Left lung (tissue), 10 donors: ENCODE results near the gene ADGRG3. TPM values are rescaled to one million over a fixed set of nuclear protein-coding genes. Genes with fewer than 3 reads are reported as not detected.
A peak's percentile ranks its signal among the peaks of the same experiment; 100 is the strongest.

Source experiments
- ATAC-seq: fragments of 200-7000 bp; cut with Tn5 transposase; one replicate; pipeline ENCODE4 v1.9.1; 2020; ENCODE audit warnings: moderate library complexity
- DNase-seq, 4 donors: peaks; one replicate each; pipeline ENCODE4 v3.0.0-alpha.2; 2013 to 2020
- H3K27ac ChIP-seq, 2 donors: fragments of 200-600 bp; sonication (generic) in 1 of 2; one replicate each; pipeline versions ENCODE4 v1.5.0 to v1.8.0; 2020 to 2021
- H3K27me3 ChIP-seq, 2 donors: fragments of 200-600 bp; sonication (generic) in 1 of 2; one replicate each; pipeline versions ENCODE4 v1.5.0 to v1.8.0; 2020 to 2021
- H3K36me3 ChIP-seq, 2 donors: fragments of 200-600 bp; sonication (generic) in 1 of 2; one replicate each; pipeline versions ENCODE4 v1.5.0 to v1.8.0; 2020 to 2021
- H3K4me1 ChIP-seq, 2 donors: fragments of 200-600 bp; one replicate each; pipeline ENCODE4 v1.8.0; 2021
- H3K4me3 ChIP-seq, 2 donors: fragments of 200-600 bp; sonication (generic) in 1 of 2; one replicate each; pipeline versions ENCODE4 v1.5.0 to v1.8.0; 2020 to 2021; ENCODE audit warnings: mild to moderate bottlenecking in 1 of 2
- H3K9me3 ChIP-seq, 2 donors: fragments of 200-600 bp; sonication (generic) in 1 of 2; one replicate each; pipeline versions ENCODE4 v1.5.0 to v1.8.0; 2020 to 2021
- CTCF ChIP-seq, 2 donors: fragments of 200-600 bp; sonication (generic) in 1 of 2; IDR thresholded peaks; one replicate each; pipeline versions ENCODE4 v1.5.0 to v1.8.0; 2021; ENCODE audit warnings: antibody characterized with exemption in 2 of 2
- intact Hi-C, 2 donors: fragments of 100-400 bp; cut with DNase I; formaldehyde crosslinking; loops; one replicate each; pipeline versions ENCODE4 v1.11.2 to v1.14.2; 2022
- polyA plus RNA-seq, 6 donors: library from polyadenylated mRNA; unstranded; fragments of 120-200 nt; gene quantifications; one replicate each; pipeline ENCODE4 v1.2.1, GENCODE V29; 2013; ENCODE audit not compliant: insufficient read length in 6 of 6
- total RNA-seq, 2 donors: library from RNA; stranded (reverse); fragmentation: NEBNext Ultra II Directional; extraction: Animal tissue kit (Norgen Biotek cat#: 25700); gene quantifications; one replicate each; pipeline ENCODE4 v1.2.1, GENCODE V29; 2021
- donor health status: DM: no; HTN: yes; CAD: no.
- donor health status: DM: no; HTN: no; CAD: no.

The ADGRG3 gene
- total and polyA plus RNA-seq, 8 donors, result 0.70 to 29.8 (median 1.1) TPM

DNA sequence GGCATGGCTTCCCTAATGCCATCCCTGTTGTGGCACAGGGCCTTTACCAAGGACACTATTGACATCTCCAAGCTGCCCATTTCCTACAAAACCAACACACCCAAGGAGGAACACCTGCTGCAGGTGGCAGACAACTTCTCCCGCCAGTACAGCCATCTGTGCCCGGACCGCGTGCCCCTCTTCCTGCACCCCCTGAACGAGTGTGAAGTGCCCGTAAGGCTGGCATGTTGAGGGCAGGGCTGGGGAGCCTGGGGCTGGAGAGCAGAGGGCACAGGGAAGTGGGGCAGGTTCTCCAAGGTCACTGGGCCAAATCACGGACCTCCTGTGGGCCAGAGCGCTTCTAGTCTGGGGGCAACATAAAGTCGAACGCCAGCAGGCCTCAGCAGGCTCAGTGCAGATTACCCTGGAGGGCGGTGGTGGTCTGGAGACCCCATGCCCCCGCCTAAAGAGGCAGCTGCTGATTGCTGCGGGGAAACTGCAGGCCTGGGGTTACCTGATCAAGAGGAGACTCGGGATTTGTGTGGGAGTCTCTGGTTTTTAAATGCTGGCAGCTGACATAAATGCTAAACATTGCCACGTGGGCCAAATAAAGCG, 30.8 kb downstream of the ADGRG3 start:
- Histone ChIP-seq H3K4me3 (no peak overlapping the region), H3K27me3 (no peaks in the 10 kb centered on the region), H3K4me1 (peaks cover 0 to 5% of the 10 kb centered on the region in 2 donors), H3K27ac (no peak overlapping the region), H3K36me3 (no peaks in the 10 kb centered on the region), H3K9me3 (no peaks in the 10 kb centered on the region)
- no peak for ATAC-seq
- intact Hi-C loops, result no loop called here
- no peak for DNase-seq
- TF ChIP-seq CTCF (IDR thresholded peaks at IDR 0.05), result no peak

GRCh38 chr16:57699481-57699880, 31.4 kb downstream of the ADGRG3 start:
- Histone ChIP-seq H3K9me3 (no peaks in the 10 kb centered on the region), H3K36me3 (no peaks in the 10 kb centered on the region), H3K4me3 (no peak overlapping the region), H3K27ac (no peak overlapping the region), H3K27me3 (no peaks in the 10 kb centered on the region), H3K4me1 (peaks cover 0 to 5% of the 10 kb centered on the region in 2 donors)
- TF ChIP-seq CTCF (IDR thresholded peaks at IDR 0.05), result no peak
- ATAC-seq (no peak), DNase-seq (no peak)
- intact Hi-C loops, result no loop called here

DNA sequence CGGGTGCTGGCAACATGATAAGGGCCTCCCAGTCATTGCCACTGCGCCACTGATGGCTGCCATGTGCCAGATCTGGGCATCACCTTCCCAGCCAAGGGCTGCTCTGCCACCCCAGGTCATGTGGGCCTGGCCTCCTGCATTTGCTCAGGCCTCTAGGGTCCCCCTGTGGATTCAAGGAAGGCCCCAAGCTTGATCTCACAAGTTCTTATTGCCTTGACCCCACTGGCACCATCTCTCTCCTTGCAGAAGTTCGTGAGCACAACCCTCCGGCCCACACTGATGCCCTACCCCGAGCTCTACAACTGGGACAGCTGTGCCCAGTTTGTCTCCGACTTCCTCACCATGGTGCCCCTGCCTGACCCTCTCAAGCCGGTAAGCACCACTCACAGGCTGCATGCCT, 31.8 kb downstream of the ADGRG3 start:
- Histone ChIP-seq H3K36me3 (no peaks in the 10 kb centered on the region), H3K4me1 (peaks cover 0 to 5% of the 10 kb centered on the region in 2 donors), H3K27ac (no peak overlapping the region), H3K9me3 (no peaks in the 10 kb centered on the region), H3K27me3 (no peaks in the 10 kb centered on the region), H3K4me3 (no peak overlapping the region)
- DNase-seq (no peak), ATAC-seq (no peak)
- intact Hi-C loops, result no loop called here
- TF ChIP-seq CTCF (IDR thresholded peaks at IDR 0.05), result no peak

- DNase-seq (peak in 1 of 4 donors; percentile 31), ATAC-seq (peak; percentile 26)
- no peak for TF ChIP-seq CTCF (IDR thresholded peaks at IDR 0.05)
- intact Hi-C loops, result no loop called here
- H3K4me3 ChIP-seq, result no peak overlapping the region
- no peak overlapping the region for H3K27ac ChIP-seq
- no peaks in the 10 kb centered on the region for H3K36me3 ChIP-seq
- no peaks in the 10 kb centered on the region for H3K4me1 ChIP-seq
- H3K9me3 ChIP-seq, result no peaks in the 10 kb centered on the region
- no peaks in the 10 kb centered on the region for H3K27me3 ChIP-seq
These were observed 32.9 kb downstream of the ADGRG3 start for GRCh38 chr16:57700781-57701551.

- TF ChIP-seq CTCF (IDR thresholded peaks at IDR 0.05), result no peak
- no peaks in the 10 kb centered on the region for H3K4me1 ChIP-seq
- DNase-seq, result no peak
- H3K4me3 ChIP-seq, result no peak overlapping the region
- intact Hi-C loops, result no loop called here
- H3K36me3 ChIP-seq, result no peaks in the 10 kb centered on the region
- no peaks in the 10 kb centered on the region for H3K9me3 ChIP-seq
- no peak for ATAC-seq
- H3K27ac ChIP-seq, result no peak overlapping the region
- H3K27me3 ChIP-seq, result no peaks in the 10 kb centered on the region
These were observed 33.8 kb downstream of the ADGRG3 start for GRCh38 chr16:57701759-57702371.
